GM12891 (cell line): ENCODE data around the gene NDN.

Experiments used
- PAX5 ChIP-seq: IDR thresholded peaks from 2 replicates; pipeline ENCODE4 v1.6.1; 2011; ENCODE audit warnings: low read length, moderate library complexity, mild to moderate bottlenecking; ENCODE audit not compliant: insufficient read depth, severe bottlenecking
- POLR2A ChIP-seq: IDR thresholded peaks from 2 replicates; pipeline ENCODE4 v1.6.1; 2011; ENCODE audit warnings: low read depth, low read length, control low read depth
- POLR2AphosphoS5 ChIP-seq: IDR thresholded peaks from 2 replicates; pipeline ENCODE4 v1.6.1; 2011; ENCODE audit warnings: low read depth, low read length, control low read depth
- SPI1 ChIP-seq: IDR thresholded peaks from 2 replicates; pipeline ENCODE4 v1.6.1; 2011; ENCODE audit warnings: low read depth, low read length, control low read depth
- TAF1 ChIP-seq: IDR thresholded peaks from 2 replicates; pipeline ENCODE4 v1.6.1; 2011; ENCODE audit warnings: low read depth, low read length, control low read depth

- TF ChIP-seq POLR2AphosphoS5 (no peak), TAF1 (no peak), POLR2A (no peak), SPI1 (no peak), PAX5 (no peak)
Measured at GRCh38 chr15:23671481-23671880, 15.6 kb downstream of the NDN start.
